GM12874 (cell line): ENCODE results near the gene SAMD14.

Source experiments
- CTCF ChIP-seq: IDR thresholded peaks from 2 replicates; pipeline ENCODE4 v1.5.1; 2011; ENCODE audit warnings: low read depth, mild to moderate bottlenecking, control low read depth, low read length, moderate library complexity; ENCODE audit not compliant: insufficient read depth

The SAMD14 gene

GRCh38 chr17:50111673-50112655, 18.0 kb downstream of the SAMD14 start:
- no peak for TF ChIP-seq CTCF

GRCh38 chr17:50110591-50111349, 19.2 kb downstream of the SAMD14 start:
- TF ChIP-seq CTCF = no peak

GRCh38 chr17:50109785-50110184, 20.2 kb downstream of the SAMD14 start:
- TF ChIP-seq CTCF = no peak

GRCh38 chr17:50109207-50109606, 20.8 kb downstream of the SAMD14 start:
- no peak for TF ChIP-seq CTCF

GRCh38 chr17:50108556-50108955, 21.4 kb downstream of the SAMD14 start:
- TF ChIP-seq CTCF = no peak

- TF ChIP-seq CTCF = no peak
Observed at GRCh38 chr17:50107790-50108414, 22.1 kb downstream of the SAMD14 start.
